Activated naive CD8-positive, alpha-beta T cell treated with anti-CD3 and anti-CD28 coated beads for 36 hours (primary cell): ENCODE data around the gene ILF2. TPM values are rescaled to one million over a fixed set of nuclear protein-coding genes. Genes with fewer than 3 reads are reported as not detected.
"Not testable (repeated sequence)": the region's sequence is repeated elsewhere in the genome, so short reads cannot be mapped to it uniquely, and the experiment has no call there.

Experiments
- DNase-seq: peaks from one replicate; pipeline ENCODE4 v3.0.0; 2021
- H3K27ac Mint-ChIP-seq: one replicate; pipeline ENCODE4 v1.8.0; 2022; ENCODE audit warnings: mild to moderate bottlenecking, moderate library complexity, mixed read lengths
- H3K27me3 Mint-ChIP-seq: one replicate; pipeline ENCODE4 v1.8.0; 2022; ENCODE audit warnings: mild to moderate bottlenecking, mixed read lengths
- H3K36me3 Mint-ChIP-seq: one replicate; pipeline ENCODE4 v1.8.0; 2021; ENCODE audit warnings: mild to moderate bottlenecking, mixed read lengths
- H3K4me1 Mint-ChIP-seq: one replicate; pipeline ENCODE4 v1.8.0; 2021; ENCODE audit warnings: mixed read lengths
- H3K4me3 Mint-ChIP-seq: one replicate; pipeline ENCODE4 v1.8.0; 2022; ENCODE audit warnings: mild to moderate bottlenecking, moderate library complexity, mixed read lengths
- H3K9me3 Mint-ChIP-seq: one replicate; pipeline ENCODE4 v1.8.0; 2022; ENCODE audit warnings: mixed read lengths
- total RNA-seq, 2 experiments: library from RNA; stranded (reverse); gene quantifications; one replicate each; pipeline ENCODE4 v1.2.3, GENCODE V29; 2021

Gene ILF2
- total RNA-seq = 100 to 1,000 TPM; 419 to 431 TPM

GRCh38 chr1:153670859-153671627 is at the start of gene ILF2:
Gene ILF2 (minus strand): TSS chr1:153670993. CDS start chr1:153670922, 71 bp downstream.
- Mint-ChIP-seq H3K4me3 (no peak within 1 kb of the TSS), H3K27me3 (no peaks in the 10 kb centered on the region), H3K36me3 (peaks cover 42% of the 10 kb centered on the region), H3K4me1 (peaks cover 29% of the 10 kb centered on the region), H3K9me3 (peaks cover 2% of the 10 kb centered on the region), H3K27ac (peak within 1 kb of the TSS; percentile 83)
- peak; percentile 95 for DNase-seq

- Mint-ChIP-seq H3K27ac (no peak overlapping the region), H3K36me3 (no peaks in the 10 kb centered on the region), H3K4me1 (peaks cover 3% of the 10 kb centered on the region), H3K9me3 (no peaks in the 10 kb centered on the region), H3K4me3 (no peak overlapping the region), H3K27me3 (peaks cover 3% of the 10 kb centered on the region)
- DNase-seq = no peak
These were observed 46.5 kb upstream of the ILF2 start for GRCh38 chr1:153717330-153717729.

GRCh38 chr1:153716211-153716610 is 45.4 kb upstream of the ILF2 start:
- H3K27me3 Mint-ChIP-seq, H3K36me3 Mint-ChIP-seq, H3K9me3 Mint-ChIP-seq, H3K4me1 Mint-ChIP-seq, DNase-seq, H3K4me3 Mint-ChIP-seq, H3K27ac Mint-ChIP-seq: not testable (repeated sequence)

- no peaks in the 10 kb centered on the region for H3K36me3 Mint-ChIP-seq
- no peak for DNase-seq
- no peaks in the 10 kb centered on the region for H3K4me1 Mint-ChIP-seq
- H3K27ac Mint-ChIP-seq = no peak overlapping the region
- no peaks in the 10 kb centered on the region for H3K9me3 Mint-ChIP-seq
- no peak overlapping the region for H3K4me3 Mint-ChIP-seq
- peaks cover 3% of the 10 kb centered on the region for H3K27me3 Mint-ChIP-seq
These were observed 40.2 kb upstream of the ILF2 start for GRCh38 chr1:153711026-153711425.

- no peaks in the 10 kb centered on the region for H3K9me3 Mint-ChIP-seq
- DNase-seq = no peak
- no peaks in the 10 kb centered on the region for H3K36me3 Mint-ChIP-seq
- no peaks in the 10 kb centered on the region for H3K4me1 Mint-ChIP-seq
- H3K27me3 Mint-ChIP-seq = no peaks in the 10 kb centered on the region
- H3K4me3 Mint-ChIP-seq = no peak overlapping the region
- H3K27ac Mint-ChIP-seq = no peak overlapping the region
These were observed 34.7 kb upstream of the ILF2 start for GRCh38 chr1:153705484-153705883.

GRCh38 chr1:153699768-153700167 is 29.0 kb upstream of the ILF2 start:
- Mint-ChIP-seq H3K4me1 (peaks cover 3% of the 10 kb centered on the region), H3K9me3 (no peaks in the 10 kb centered on the region), H3K4me3 (no peak overlapping the region), H3K27me3 (no peaks in the 10 kb centered on the region), H3K27ac (no peak overlapping the region), H3K36me3 (no peaks in the 10 kb centered on the region)
- no peak for DNase-seq

- Mint-ChIP-seq H3K27me3 (no peaks in the 10 kb centered on the region), H3K9me3 (no peaks in the 10 kb centered on the region), H3K27ac (no peak overlapping the region), H3K36me3 (no peaks in the 10 kb centered on the region), H3K4me3 (no peak overlapping the region), H3K4me1 (peaks cover 3% of the 10 kb centered on the region)
- no peak for DNase-seq
These were observed 28.3 kb upstream of the ILF2 start for GRCh38 chr1:153698923-153699714.

GRCh38 chr1:153698020-153698922 is 27.5 kb upstream of the ILF2 start:
- H3K27me3 Mint-ChIP-seq = no peaks in the 10 kb centered on the region
- H3K36me3 Mint-ChIP-seq = no peaks in the 10 kb centered on the region
- no peaks in the 10 kb centered on the region for H3K9me3 Mint-ChIP-seq
- no peak overlapping the region for H3K4me3 Mint-ChIP-seq
- no peak overlapping the region for H3K27ac Mint-ChIP-seq
- DNase-seq = no peak
- peaks cover 3% of the 10 kb centered on the region for H3K4me1 Mint-ChIP-seq

- H3K4me3 Mint-ChIP-seq = no peak overlapping the region
- no peak for DNase-seq
- H3K36me3 Mint-ChIP-seq = no peaks in the 10 kb centered on the region
- no peaks in the 10 kb centered on the region for H3K27me3 Mint-ChIP-seq
- peaks cover 3% of the 10 kb centered on the region for H3K4me1 Mint-ChIP-seq
- H3K27ac Mint-ChIP-seq = no peak overlapping the region
- no peaks in the 10 kb centered on the region for H3K9me3 Mint-ChIP-seq
These were observed 26.6 kb upstream of the ILF2 start for GRCh38 chr1:153697191-153698019.

GRCh38 chr1:153696741-153697140 is 25.9 kb upstream of the ILF2 start:
- Mint-ChIP-seq H3K36me3 (no peaks in the 10 kb centered on the region), H3K4me1 (peaks cover 3% of the 10 kb centered on the region)

GRCh38 chr1:153693466-153693865 is 22.7 kb upstream of the ILF2 start:
- no peak overlapping the region for H3K27ac Mint-ChIP-seq
- peaks cover 12% of the 10 kb centered on the region for H3K4me1 Mint-ChIP-seq
- no peaks in the 10 kb centered on the region for H3K27me3 Mint-ChIP-seq
- H3K9me3 Mint-ChIP-seq = no peaks in the 10 kb centered on the region
- no peak overlapping the region for H3K4me3 Mint-ChIP-seq
- no peaks in the 10 kb centered on the region for H3K36me3 Mint-ChIP-seq
- no peak for DNase-seq

More at GRCh38 chr1:153696741-153697140, 25.9 kb upstream of the ILF2 start:
- no peak overlapping the region for H3K4me3 Mint-ChIP-seq
- no peaks in the 10 kb centered on the region for H3K9me3 Mint-ChIP-seq
- DNase-seq = no peak
- H3K27me3 Mint-ChIP-seq = no peaks in the 10 kb centered on the region
- no peak overlapping the region for H3K27ac Mint-ChIP-seq

- DNase-seq = no peak
- Mint-ChIP-seq H3K9me3 (no peaks in the 10 kb centered on the region), H3K4me1 (peaks cover 10% of the 10 kb centered on the region), H3K36me3 (no peaks in the 10 kb centered on the region), H3K4me3 (no peak overlapping the region), H3K27ac (no peak overlapping the region), H3K27me3 (peaks cover 4% of the 10 kb centered on the region)
These were observed 18.0 kb upstream of the ILF2 start for GRCh38 chr1:153688736-153689328.

GRCh38 chr1:153688276-153688675 is 17.5 kb upstream of the ILF2 start:
- peaks cover 10% of the 10 kb centered on the region for H3K4me1 Mint-ChIP-seq
- no peak overlapping the region for H3K27ac Mint-ChIP-seq
- H3K36me3 Mint-ChIP-seq = no peaks in the 10 kb centered on the region
- H3K9me3 Mint-ChIP-seq = no peaks in the 10 kb centered on the region
- peaks cover 4% of the 10 kb centered on the region for H3K27me3 Mint-ChIP-seq
- H3K4me3 Mint-ChIP-seq = no peak overlapping the region
- DNase-seq = no peak
